Measurements from ENCODE around the gene FMN1. TPM values are rescaled to one million over a fixed set of nuclear protein-coding genes. Genes with fewer than 3 reads are reported as not detected.

Gene FMN1
- total RNA-seq, 1 donor from 2014 or later = 4.6 TPM

DNA sequence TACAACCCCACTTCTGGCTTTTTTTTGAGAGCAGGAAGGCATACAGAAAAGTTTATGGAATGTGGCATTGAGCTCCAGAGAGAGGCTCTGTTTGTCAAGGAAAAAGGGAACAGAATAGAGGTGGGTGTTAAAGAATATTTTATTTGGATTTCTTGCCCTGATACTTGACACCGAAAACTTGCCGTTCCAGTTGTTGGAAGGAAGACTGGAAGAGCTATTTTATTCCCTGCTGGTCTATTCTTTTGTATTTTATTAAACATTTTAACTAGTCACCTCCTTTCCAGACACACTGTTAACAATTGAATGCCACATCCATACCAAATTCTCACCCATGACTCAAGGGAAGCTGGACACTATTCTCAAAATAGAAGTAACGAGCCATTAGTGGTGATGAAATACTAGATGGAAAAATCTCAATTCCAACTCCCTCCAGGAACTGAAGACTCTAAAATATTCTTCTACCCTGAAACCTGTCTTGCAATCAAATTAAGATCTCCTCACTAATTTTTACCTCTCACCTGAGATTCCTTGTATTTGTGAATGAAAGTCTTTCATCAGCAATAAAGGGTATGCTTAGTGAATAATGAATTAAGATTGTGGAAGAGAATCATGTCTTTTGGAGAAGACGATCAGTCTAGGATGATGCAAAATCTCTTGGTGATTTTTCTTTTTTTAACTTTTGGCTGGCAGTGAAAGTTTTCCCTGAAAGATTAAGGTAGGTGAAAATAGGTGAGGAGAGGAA lies 448.2 kb downstream of the FMN1 start:
- no peak for ATAC-seq

DNA sequence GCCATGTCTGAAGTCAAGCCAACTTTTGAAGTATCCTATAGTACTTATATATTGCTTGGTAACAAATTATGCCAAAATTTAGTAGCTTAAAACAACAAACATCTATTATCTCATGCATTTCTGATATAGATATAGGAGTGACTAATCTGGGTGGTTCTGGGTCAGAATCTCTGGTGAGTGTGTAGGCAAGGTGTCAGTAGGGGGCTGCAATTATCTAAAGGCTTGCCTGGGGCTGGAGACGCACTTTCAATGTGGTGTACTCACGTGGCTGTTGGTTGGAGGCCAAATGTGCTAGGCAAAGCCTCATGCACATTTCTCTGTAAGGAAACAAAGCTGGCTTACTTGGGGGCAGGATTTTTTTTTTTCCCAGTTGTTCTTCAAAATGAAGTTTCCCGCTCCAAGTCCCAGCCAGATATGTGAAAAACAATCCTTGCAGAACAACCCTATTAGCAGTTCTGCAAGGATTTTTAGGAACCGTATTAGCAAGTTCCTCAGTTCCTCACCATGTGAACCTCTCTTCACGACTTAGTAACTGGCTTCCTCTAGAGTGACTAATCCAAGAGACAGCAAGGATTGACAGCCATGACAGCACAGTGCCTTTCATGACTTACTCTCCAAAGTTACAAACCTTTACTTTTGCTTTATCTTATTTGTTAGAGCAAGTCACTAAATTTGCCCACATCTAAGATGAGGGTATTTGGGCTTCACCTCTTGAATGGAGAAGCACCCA lies 450.9 kb downstream of the FMN1 start:
- ATAC-seq = no peak

DNA sequence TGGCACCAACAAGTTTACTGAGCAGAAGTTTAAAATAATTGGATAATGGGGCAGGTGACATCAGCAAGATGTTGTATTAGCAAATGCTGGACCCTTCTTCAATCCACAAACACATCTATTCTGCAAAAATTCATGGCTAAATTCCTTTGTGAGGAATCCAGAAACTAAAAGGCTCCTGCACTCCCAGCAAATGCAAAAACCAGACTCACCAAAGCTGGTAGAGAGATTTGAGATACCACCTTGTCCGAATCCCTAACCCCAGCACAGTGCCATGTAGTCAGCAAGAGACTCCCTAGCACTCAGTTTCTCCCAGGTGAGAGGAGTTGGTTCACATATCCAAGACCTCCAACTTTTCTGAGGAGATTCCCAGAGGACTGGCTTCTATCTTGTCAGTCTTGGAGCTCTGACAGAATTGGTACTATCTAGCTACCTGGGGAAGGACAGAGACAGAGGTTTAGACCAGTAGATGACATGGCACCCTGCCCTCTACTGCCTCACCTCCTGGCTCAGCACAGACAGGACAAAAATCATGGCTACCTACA lies 454.9 kb downstream of the FMN1 start:
- no peak for ATAC-seq

DNA sequence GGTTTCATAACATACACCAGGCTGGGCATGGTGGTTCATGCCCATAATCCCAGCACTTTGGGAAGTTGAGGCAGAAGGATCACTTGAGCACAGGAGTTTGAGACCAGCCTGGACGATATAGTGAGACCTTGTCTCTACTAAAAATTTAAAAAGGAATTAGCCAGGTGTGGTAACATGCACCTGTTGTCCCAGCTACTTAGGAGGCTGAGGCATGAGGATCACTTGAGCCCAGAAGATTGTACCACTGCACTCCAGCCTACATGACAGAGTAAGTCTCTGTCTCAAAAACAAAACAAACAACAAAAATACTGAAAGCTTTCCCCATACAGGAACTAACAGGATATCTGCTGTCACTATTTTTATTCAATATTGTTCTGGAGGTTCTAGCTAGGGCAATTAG lies 455.8 kb downstream of the FMN1 start:
- no peak for ATAC-seq

DNA sequence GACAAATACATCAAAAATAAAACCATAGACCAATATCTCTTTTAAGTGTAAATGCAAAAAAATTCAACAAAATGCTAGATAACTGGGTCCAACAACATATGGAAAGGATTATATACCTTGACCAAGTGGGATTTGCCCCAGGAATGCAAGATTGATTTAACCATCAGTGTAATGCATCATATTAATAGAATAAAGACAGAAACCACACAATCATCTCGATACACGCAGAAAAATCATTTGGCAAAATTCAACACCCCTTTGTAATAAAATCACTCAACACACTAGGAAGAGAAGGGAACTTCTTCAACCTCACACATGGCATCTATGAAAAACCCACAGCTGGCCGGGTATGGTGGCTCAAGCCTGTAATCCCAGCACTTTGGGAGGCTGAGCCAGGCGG lies 457.2 kb downstream of the FMN1 start:
- no peak for ATAC-seq

DNA sequence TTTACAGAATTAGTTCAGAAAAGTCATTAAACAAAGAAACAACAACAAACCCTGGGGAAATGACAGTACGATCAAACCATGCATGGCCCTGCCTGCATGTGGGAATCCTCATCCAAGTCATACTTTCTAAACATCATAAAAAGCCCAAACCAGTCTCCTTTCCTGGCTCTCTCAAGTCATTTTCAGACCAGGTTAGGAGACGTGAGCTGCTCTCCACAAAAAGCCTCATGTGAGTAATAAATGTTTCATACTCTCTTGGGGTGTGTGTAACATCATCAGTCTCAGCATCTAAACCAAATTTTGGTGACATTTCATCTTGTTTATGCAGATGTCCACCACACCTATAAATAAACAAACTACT lies 457.8 kb downstream of the FMN1 start:
- ATAC-seq = no peak

DNA sequence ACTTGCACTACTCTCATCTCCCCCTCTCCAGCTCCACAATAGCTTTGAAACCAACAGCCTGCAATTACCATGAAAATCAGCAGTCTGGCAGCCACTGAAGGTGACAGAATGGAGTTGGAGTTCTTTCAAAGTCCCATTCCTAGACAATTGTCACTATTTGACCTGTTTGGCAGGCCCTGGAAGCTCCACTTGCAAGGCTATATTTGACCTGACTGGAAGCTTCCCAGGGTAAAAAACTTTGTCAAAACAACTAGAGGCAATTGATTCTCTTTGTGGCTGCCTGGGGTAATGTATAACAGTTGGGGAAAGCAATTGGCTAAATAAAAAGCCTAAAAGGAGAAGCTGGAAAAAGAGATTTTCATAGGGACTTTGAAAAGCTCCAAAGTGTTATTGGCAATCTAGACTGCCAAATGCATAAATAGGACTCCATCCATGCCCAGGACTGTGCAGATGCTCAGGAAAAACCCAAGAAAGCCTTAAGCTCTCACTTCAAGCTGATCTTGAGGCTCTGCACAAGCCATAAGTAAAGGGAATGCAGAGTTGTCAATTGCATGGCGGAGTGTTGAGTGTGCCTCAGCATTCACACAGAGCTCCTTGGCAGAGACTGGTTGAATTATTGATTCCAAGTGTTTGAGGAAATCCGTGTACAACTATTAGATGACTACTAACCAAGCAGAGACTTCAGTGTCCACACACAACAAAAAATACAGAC lies 458.4 kb downstream of the FMN1 start:
- no peak for ATAC-seq

DNA sequence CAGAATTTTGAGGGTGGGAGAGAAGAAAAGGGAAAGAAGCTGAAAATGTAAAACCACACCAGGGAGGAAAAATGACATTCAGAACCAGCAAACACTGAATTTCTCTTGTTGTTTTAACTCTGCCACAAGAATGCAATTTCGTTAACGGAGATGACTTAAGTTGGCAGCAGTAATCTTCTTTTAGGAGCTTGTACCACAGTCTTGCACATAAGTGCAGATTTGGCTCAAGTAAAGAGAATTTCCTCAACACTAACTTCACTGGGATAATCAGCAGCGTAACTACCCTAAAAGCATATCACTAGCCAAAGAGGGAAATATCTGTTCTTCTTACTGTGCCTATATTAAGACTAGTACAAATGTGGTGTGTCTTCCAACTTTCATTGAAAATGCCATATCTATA lies 461.2 kb downstream of the FMN1 start:
- ATAC-seq = no peak

DNA sequence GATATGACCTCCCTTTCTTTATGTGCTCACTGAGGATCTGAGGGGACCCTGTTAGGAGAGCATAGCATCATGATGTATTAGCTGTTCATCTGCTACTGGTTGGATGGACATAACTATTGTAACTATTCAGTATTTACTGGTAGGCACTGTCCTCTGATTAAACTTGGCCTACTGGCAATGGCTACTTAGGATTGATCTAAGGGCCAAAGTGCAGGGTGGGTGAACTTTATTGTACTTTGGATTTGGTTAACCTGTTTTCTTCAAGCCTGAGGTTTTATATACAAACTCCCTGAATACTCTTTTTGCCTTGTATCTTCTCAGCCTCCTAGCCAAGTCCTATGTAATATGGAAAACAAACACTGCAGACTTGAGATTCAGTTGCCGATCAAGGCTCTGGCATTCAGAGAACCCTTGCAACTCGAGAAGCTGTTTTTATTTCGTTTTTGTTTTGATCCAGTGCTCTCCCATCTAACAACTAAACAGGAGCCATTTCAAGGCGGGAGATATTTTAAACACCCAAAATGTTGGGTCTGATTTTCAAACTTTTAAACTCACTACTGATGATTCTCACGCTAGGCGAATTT lies 461.8 kb downstream of the FMN1 start:
- ATAC-seq = no peak

DNA sequence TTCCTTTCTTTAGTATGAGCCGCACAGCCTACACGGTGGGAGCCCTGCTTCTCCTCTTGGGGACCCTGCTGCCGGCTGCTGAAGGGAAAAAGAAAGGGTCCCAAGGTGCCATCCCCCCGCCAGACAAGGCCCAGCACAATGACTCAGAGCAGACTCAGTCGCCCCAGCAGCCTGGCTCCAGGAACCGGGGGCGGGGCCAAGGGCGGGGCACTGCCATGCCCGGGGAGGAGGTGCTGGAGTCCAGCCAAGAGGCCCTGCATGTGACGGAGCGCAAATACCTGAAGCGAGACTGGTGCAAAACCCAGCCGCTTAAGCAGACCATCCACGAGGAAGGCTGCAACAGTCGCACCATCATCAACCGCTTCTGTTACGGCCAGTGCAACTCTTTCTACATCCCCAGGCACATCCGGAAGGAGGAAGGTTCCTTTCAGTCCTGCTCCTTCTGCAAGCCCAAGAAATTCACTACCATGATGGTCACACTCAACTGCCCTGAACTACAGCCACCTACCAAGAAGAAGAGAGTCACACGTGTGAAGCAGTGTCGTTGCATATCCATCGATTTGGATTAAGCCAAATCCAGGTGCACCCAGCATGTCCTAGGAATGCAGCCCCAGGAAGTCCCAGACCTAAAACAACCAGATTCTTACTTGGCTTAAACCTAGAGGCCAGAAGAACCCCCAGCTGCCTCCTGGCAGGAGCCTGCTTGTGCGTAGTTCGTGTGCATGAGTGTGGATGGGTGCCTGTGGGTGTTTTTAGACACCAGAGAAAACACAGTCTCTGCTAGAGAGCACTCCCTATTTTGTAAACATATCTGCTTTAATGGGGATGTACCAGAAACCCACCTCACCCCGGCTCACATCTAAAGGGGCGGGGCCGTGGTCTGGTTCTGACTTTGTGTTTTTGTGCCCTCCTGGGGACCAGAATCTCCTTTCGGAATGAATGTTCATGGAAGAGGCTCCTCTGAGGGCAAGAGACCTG lies 463.5 kb downstream of the FMN1 start:
- ATAC-seq = peak; percentile 70

DNA sequence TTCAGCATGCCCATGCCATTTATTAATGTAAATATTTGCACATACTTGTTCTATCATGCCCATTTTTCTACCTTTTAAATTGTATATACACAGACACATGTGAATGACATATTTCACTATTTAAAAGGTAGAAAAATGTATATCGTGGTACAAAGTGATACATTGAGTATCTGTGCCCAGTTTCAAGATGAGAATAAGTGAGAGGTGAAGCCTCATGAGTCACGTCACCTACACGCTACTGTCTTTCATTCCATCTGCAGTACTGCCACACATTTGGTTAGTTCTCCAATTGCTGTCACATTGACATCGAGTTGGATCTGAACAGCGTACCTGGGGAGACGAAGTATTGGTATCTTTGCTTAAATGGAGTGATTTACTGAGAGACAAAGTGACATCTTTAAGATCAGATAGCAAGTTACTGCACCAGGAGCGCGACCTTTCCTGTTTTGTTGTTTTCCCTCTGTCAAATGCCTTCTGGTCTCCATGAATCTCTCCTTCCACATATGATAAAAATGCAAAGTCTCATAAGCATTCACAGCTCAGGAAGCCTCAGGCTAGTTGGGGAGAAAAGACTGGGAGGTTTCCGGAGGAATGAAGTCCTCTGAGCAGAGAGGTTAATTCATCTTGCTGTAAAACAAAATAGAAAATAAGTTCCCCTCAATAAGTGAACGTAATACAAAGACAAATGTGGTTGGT lies 464.7 kb downstream of the FMN1 start:
- ATAC-seq = no peak

DNA sequence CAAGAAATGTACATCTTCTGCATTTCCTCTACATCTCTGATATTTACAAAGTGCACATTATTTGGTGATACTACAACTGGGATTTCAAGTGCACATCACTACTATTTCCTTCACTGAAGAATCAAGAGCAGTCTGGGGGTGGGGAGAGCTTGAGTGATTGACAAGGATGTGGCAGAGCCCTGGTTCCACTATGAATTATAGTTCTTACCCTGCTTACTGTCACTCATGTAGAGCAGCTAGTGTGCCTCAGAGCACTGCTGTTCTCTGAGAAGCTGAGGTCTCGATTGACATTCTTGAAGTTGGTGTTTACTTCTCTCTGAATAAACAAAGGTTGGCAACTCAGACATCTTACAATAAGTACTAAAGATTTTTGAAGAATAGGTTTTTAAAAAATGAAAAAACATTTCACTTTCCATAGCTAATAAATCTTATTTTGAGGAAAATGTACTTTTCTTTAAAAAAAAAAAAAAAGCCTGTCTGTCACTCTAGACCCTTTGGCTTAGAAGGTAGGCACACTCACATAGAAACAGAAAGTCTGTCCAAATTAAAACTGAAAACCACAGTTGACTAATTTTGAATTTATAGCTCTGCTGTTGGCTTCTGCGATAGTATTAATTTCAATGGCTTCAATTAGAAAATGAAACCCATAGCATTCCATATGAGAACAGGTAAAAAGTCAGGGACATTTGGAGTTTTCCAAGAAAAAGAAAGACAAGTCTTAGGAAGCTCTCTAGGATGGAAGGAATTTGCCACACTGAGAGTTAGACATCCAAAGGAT lies 471.2 kb downstream of the FMN1 start:
- no peak for ATAC-seq

DNA sequence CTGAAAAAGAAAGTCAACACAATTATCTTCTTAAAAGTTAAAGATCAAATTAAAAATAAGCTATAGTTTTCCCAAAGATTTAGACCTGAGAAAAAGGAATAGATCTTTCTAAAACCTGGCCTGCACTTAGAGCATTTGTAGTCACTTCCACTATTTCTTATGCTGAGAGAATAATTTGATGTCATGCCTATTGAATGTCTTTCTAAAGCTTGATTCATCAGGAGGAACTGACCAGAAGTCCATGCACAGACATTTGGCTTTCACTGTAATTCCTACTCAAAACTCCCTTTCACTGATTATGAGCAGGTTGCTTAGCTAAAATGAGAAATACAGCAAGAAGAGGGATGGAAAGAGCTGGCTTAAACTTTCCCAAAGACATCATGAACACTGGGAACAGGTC lies 472.4 kb downstream of the FMN1 start:
- no peak for ATAC-seq

DNA sequence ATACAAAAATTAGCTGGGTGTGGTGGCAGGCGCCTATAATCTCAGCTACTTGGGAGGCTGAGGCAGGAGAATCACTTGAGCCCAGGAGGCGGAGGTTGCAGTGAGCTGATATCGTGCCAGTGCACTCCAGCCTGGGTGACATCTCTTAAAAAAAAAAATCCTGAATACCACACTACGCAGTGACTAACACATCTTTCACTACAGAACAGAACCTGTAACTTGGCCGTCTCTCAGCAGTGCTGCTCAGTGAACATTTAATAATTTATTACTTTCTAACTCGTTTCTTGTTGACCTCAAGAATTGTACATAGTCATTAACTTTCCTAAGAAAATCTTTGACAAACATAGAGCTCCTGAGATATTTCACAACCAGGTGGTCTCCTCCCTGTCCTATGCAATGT lies 472.9 kb downstream of the FMN1 start:
- ATAC-seq = no peak

DNA sequence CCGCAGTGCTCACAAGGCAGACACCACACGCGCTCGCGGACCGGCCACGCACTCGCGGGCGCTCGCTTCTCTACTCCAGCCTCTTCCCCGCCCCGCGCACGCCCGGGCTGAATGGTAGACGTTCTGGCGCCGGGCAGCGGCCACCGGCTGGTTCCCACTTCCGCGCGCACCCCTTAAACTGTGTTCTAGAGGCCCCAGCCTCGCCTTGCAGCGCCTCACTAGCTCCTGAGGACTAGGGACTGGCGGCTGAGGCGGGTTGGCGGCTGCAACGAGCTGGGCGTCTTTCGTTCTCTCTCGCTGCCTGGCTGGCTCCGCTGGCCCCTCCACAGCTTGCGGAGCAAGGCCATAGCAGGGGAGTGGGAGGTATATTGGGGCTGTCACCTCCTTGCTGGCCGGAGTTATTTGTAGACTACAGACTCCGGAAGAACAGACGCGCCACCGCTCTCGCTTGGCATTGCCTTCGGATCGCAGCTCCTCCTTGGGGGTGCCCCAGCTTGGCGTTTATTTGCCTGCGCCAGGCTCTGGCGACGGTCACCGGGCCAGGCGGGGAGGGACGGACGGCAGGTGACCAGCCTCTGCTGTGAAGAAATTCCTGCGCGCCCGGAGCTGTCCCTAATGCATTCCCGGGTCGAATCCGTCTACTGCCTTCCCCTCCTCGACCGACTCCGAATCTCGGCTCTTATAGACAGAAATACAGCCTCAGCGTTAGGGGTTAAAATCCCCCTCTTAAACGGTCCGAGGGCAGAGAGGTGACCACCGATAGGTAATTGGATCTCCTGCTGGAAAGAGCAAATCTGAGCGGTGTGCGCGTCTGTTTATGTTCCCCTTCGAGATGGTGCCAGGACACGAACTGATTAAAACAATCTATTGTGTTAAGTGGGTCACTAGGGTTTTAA lies 475.4 kb downstream of the FMN1 start:
- ATAC-seq = peak; percentile 22

DNA sequence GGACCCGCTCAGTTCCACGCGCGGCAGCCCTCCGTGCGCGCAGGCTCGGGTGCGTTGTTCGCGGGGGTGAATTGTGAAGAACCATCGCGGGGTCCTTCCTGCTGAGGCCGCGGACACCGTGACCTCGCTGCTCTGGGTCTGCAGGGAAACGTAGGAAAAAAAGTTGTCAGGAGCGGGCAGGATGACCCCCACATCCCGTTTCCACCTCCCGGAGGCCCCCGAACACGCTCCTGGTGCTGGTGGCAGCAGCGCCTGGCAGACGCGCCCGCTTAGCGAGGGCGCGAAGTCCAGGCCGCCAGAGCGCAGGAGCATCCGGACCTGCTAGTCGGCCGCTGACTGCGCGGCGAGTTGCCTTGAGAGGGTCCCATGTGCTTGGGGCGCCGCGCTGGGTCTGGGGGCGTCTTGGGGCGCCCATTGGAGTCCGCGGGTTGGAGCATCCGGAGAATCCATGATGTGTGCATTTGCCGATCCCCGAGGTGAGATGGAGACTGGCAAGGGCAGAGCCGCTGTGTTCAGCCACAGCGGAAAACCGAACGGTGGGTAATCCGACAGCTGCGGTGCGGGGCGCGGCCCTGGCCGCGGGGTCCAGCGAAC lies 476.2 kb downstream of the FMN1 start:
- no peak for ATAC-seq

DNA sequence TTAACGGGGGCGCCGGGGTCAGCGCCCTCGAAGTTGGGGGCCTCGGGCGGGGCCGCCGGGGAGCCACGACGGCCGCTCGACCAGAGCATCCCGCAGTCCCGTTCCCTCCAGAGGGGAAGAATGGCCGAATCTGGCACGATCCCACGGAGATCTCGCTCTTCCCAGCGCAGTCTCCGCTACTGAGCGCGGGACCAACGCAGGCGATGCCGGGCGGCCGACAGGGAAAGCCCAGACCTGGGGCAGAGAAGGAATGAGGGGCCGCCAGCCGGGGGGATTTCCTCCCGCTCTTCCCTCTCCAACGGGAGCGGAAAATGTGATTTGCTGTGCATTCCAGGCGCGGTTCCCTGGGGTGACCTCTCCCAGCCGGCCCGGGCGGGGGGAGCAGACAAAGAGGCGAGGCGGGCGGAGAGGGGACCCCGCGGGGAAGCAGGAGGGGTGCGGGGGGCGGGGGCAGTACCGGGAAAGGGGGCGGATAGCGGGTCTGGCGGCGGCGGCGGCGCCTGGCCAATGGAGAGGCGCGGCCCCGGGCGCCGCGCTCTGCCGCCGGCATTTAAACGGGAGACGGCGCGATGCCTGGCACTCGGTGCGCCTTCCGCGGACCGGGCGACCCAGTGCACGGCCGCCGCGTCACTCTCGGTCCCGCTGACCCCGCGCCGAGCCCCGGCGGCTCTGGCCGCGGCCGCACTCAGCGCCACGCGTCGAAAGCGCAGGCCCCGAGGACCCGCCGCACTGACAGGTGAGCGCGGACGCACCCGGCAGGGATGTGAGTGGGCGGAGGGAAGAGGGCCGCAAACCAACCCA lies 476.9 kb downstream of the FMN1 start, which contains the start of gene GREM1:
GREM1 (plus strand) TSS at position 579 of the 801 bp plus-strand sequence. CDS start 12,687 bp downstream, outside the sequence.
- peak; percentile 15 for ATAC-seq

DNA sequence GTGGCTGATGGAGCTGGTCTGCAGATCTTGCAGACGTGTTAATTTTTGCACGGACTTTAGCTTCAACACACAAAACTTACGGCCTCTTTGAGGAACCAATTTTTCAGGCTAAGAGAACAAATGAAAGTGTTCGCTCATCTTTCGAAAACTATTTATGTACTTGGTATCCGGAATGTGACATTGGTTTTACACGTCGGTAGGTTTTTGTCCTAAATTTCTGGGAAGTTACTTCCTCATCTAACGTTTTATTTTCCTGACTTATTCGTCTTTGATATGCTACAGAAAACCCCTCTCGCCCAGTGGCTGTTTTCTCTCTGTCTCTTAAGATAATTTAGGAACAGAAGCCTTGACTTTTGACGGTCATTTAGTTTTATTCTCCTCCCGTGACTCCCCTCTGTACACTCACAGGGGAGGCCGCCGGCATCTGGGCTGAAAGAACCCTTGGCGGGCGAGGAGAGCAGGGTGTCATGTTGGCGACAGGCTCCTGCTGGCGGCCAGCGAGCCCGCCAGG lies 477.5 kb downstream of the FMN1 start:
- no peak for ATAC-seq

All from esophagus mucosa (tissue), 1 donor.